IMR-90 (cell line): ENCODE results near the gene KATNAL2. TPM values are rescaled to one million over a fixed set of nuclear protein-coding genes. Genes with fewer than 3 reads are reported as not detected.

Experiments used
- ATAC-seq: fragments of 200-7000 bp; cut with Tn5 transposase; 2 replicates; pipeline ENCODE4 v1.9.1; 2020; ENCODE audit warnings: low read depth, mild to moderate bottlenecking, moderate library complexity
- BruUV-seq: library from RNA; stranded (reverse); fragments of 400-500 nt; replicated peaks from 2 replicates; lab custom pipeline; 2021; lab: Mats Ljungman, UMichigan
- CTCF ChIA-PET: fragments of 300-600 bp; formaldehyde crosslinking; extraction: SDS; loops from one replicate; lab custom pipeline; 2021; ENCODE audit warnings: antibody characterized with exemption; lab: Yijun Ruan, JAX
- POLR2A ChIA-PET: fragments of 300-600 bp; sonication (Branson Sonifier 250); formaldehyde crosslinking; loops from one replicate; lab custom pipeline; 2022; ENCODE audit warnings: antibody characterized with exemption; ENCODE audit not compliant: unreplicated experiment; lab: Charles Lee
- DNase-seq: peaks from one replicate; pipeline ENCODE4 v3.0.0; 2013
- H2AFZ ChIP-seq: replicated peaks from 2 replicates; pipeline ENCODE3; 2013; ENCODE audit warnings: low read length, mild to moderate bottlenecking; ENCODE audit not compliant: poor library complexity
- H2AK5ac ChIP-seq: 2 replicates; pipeline ENCODE4 v1.6.1; 2013; ENCODE audit warnings: low read depth, low read length, inconsistent platforms
- H2AK9ac ChIP-seq: replicated peaks from 2 replicates; pipeline ENCODE3; 2013; ENCODE audit warnings: mild to moderate bottlenecking, low read depth, low read length, moderate library complexity; ENCODE audit not compliant: poor library complexity
- H2BK120ac ChIP-seq: 2 replicates; pipeline ENCODE4 v1.6.1; 2013; ENCODE audit warnings: low read depth, low read length, inconsistent platforms
- H2BK15ac ChIP-seq: 3 replicates; pipeline ENCODE4 v1.6.1; 2013; ENCODE audit warnings: low read depth, low read length, inconsistent platforms
- H2BK20ac ChIP-seq: 2 replicates; pipeline ENCODE4 v1.6.1; 2013; ENCODE audit warnings: low read depth, mild to moderate bottlenecking, inconsistent platforms, low read length, moderate library complexity
- H2BK5ac ChIP-seq: 2 replicates; pipeline ENCODE4 v1.6.1; 2013; ENCODE audit warnings: mild to moderate bottlenecking, low read depth, low read length, inconsistent platforms; ENCODE audit not compliant: poor library complexity, severe bottlenecking
- H3K14ac ChIP-seq: replicated peaks from 2 replicates; pipeline ENCODE4 v1.6.1; 2013; ENCODE audit warnings: low read depth, low read length, inconsistent platforms
- H3K18ac ChIP-seq: 2 replicates; pipeline ENCODE4 v1.6.1; 2013; ENCODE audit warnings: low read depth, low read length, control low read depth
- H3K23ac ChIP-seq: 2 replicates; pipeline ENCODE4 v1.6.1; 2013; ENCODE audit warnings: low read depth, low read length, inconsistent platforms
- H3K27ac ChIP-seq: 2 replicates; pipeline ENCODE4 v1.5.1; 2013; ENCODE audit warnings: mild to moderate bottlenecking, control low read depth, low read length; ENCODE audit not compliant: insufficient read depth
- H3K27me3 ChIP-seq: 2 replicates; pipeline ENCODE4 v1.6.1; 2013; ENCODE audit warnings: low read length; ENCODE audit not compliant: control insufficient read depth, insufficient read depth
- H3K36me3 ChIP-seq: 2 replicates; pipeline ENCODE4 v1.6.1; 2013; ENCODE audit warnings: low read length, mixed read lengths; ENCODE audit not compliant: control insufficient read depth, insufficient read depth
- H3K4ac ChIP-seq: 2 replicates; pipeline ENCODE4 v1.6.1; 2013; ENCODE audit warnings: low read depth, low read length, inconsistent platforms
- H3K4me1 ChIP-seq: 2 replicates; pipeline ENCODE4 v1.6.1; 2013; ENCODE audit warnings: low read length, mixed read lengths; ENCODE audit not compliant: control insufficient read depth, insufficient read depth
- H3K4me2 ChIP-seq: 2 replicates; pipeline ENCODE4 v1.6.1; 2013; ENCODE audit warnings: low read depth, mild to moderate bottlenecking, control low read depth, low read length, moderate library complexity
- H3K4me3 ChIP-seq: 2 replicates; pipeline ENCODE4 v1.5.1; 2013; ENCODE audit warnings: low read depth, mild to moderate bottlenecking, control low read depth, low read length, moderate library complexity; ENCODE audit not compliant: insufficient read depth
- H3K56ac ChIP-seq: 2 replicates; pipeline ENCODE4 v1.6.1; 2013; ENCODE audit warnings: low read length, inconsistent platforms; ENCODE audit not compliant: insufficient read depth; ENCODE audit errors: extremely low read depth
- H3K79me1 ChIP-seq, 2 experiments: 2 replicates each; pipeline ENCODE4 v1.6.1; 2013; ENCODE audit warnings: low read length in 2 of 2, inconsistent platforms in 1 of 2, low read depth in 1 of 2
- H3K9ac ChIP-seq: 2 replicates; pipeline ENCODE4 v1.6.1; 2013; ENCODE audit warnings: low read depth, low read length, control low read depth
- H3K9me1 ChIP-seq: 2 replicates; pipeline ENCODE4 v1.6.1; 2013; ENCODE audit warnings: low read length, inconsistent platforms; ENCODE audit not compliant: insufficient read depth
- H3K9me3 ChIP-seq: 2 replicates; pipeline ENCODE4 v1.6.1; 2013; ENCODE audit warnings: low read length; ENCODE audit not compliant: control insufficient read depth, insufficient read depth
- H4K20me1 ChIP-seq: 2 replicates; pipeline ENCODE4 v1.6.1; 2013; ENCODE audit warnings: low read length, inconsistent platforms; ENCODE audit not compliant: insufficient read depth
- H4K5ac ChIP-seq: 2 replicates; pipeline ENCODE4 v1.6.1; 2013; ENCODE audit warnings: mild to moderate bottlenecking, low read depth, low read length, control low read depth
- H4K8ac ChIP-seq, 2 experiments: 2 replicates each; pipeline ENCODE4 v1.6.1; 2013; ENCODE audit warnings: low read depth in 2 of 2, low read length in 2 of 2, control low read depth in 1 of 2, inconsistent platforms in 1 of 2
- H4K91ac ChIP-seq: 2 replicates; pipeline ENCODE4 v1.6.1; 2013; ENCODE audit warnings: low read depth, low read length, inconsistent platforms; ENCODE audit not compliant: insufficient read depth
- CEBPB ChIP-seq: IDR thresholded peaks from 2 replicates; pipeline ENCODE4 v1.6.1; 2012; ENCODE audit warnings: low read depth, low read length, improper control_type of control experiment
- MAZ ChIP-seq: IDR thresholded peaks from 2 replicates; pipeline ENCODE4 v1.6.1; 2012; ENCODE audit warnings: low read depth, mild to moderate bottlenecking, low read length, improper control_type of control experiment, moderate library complexity, borderline replicate concordance
- MXI1 ChIP-seq: IDR thresholded peaks from 2 replicates; pipeline ENCODE4 v1.6.1; 2012; ENCODE audit warnings: low read depth, mild to moderate bottlenecking, low read length, moderate library complexity, borderline replicate concordance
- NFE2L2 ChIP-seq: fragments of 150-350 bp; IDR thresholded peaks from 2 replicates; pipeline ENCODE4 v1.6.1; 2016; ENCODE audit warnings: low read depth, mild to moderate bottlenecking, low read length
- whole genome bisulfite sequencing, 2 experiments: methylation state at CpG; one replicate each; pipeline versions ENCODE4 v1.1.5 to v1.1.7; 2013; ENCODE audit warnings: missing lambda C conversion rate in 2 of 2; ENCODE audit not compliant: insufficient read length in 1 of 2; ENCODE audit errors: extremely low coverage in 2 of 2; 5-methylcytosine and 5-hydroxymethylcytosine counted together
- dilution Hi-C: fragments of 300-500 bp; cut with HindIII; formaldehyde crosslinking; loops from one replicate; pipeline ENCODE4 v1.14.3; 2018; ENCODE audit warnings: low sequenced_read_pairs; ENCODE audit not compliant: unreplicated experiment
- in situ Hi-C: fragments of 300-500 bp; cut with MboI; formaldehyde crosslinking; loops from 3 replicates; pipeline ENCODE4 v1.14.3; 2019; ENCODE audit warnings: low sequenced_read_pairs, inconsistent platforms, mixed read lengths
- intact Hi-C: fragments of 100-400 bp; cut with micrococcal nuclease; formaldehyde crosslinking; loops from 2 replicates; pipeline ENCODE4 v1.10.0; 2022
- polyA plus RNA-seq, 3 experiments: library from polyadenylated mRNA; depleted of rRNA; stranded (reverse); fragments of >200 nt; gene quantifications; 2 replicates each; pipeline ENCODE4 v1.2.3, GENCODE V29; 2012; ENCODE audit warnings: low replicate concordance in 1 of 3
- total RNA-seq: library from RNA; depleted of rRNA; stranded (reverse); fragments of >200 nt; gene quantifications from 2 replicates; pipeline ENCODE4 v1.2.3, GENCODE V29; 2012

KATNAL2 gene
- total and polyA plus RNA-seq, 2 of the 4 experiments (the other 2 are of a cell fraction) = 0.90 to 2.3 TPM

DNA sequence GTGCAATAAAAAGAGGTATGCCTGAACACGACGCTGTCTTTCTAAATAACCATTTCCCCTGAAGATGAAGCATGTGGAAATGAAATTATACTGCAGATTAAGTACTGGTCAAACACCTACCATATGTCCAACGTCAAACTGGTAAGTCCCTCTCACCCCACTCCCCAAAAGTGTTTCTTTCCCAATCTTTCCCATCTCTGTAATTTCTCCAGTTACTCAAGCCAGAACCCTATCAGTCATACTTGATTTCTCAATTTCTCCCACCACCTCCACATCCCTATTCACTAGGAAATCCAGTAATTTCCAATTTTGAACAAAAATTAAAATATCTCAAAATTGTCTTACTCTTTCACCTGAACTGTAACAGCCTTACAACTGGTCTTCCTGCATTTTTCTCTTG, 203.7 kb downstream of the KATNAL2 start:
- H3K4me2 ChIP-seq = no peak overlapping the region
- H2AK9ac ChIP-seq = no peak overlapping the region
- in situ Hi-C loops (no loop called here), intact Hi-C loops (no loop called here), dilution Hi-C loops (no loop called here)
- no peak overlapping the region for H2AK5ac ChIP-seq
- H4K5ac ChIP-seq = no peak overlapping the region
- ATAC-seq (no peak), DNase-seq (no peak)
- no peak overlapping the region for H3K14ac ChIP-seq
- POLR2A ChIA-PET = no interaction called here
- H3K9me1 ChIP-seq = no peaks in the 10 kb centered on the region
- WGBS, 2 experiments = 100% methylated on average over 1 of the region's 3 CpGs; no CpG with 5 or more reads in 1 of the 2 experiments
- no peak overlapping the region for H2BK120ac ChIP-seq
- H3K9me3 ChIP-seq = no peaks in the 10 kb centered on the region
- H2AFZ ChIP-seq = no peak overlapping the region
- H3K18ac ChIP-seq = no peak overlapping the region
- H3K4me3 ChIP-seq = no peak overlapping the region
- no peaks in the 10 kb centered on the region for H3K4me1 ChIP-seq
- H4K8ac ChIP-seq = no peak overlapping the region
- no peak overlapping the region for H4K91ac ChIP-seq
- CTCF ChIA-PET = no interaction called here
- BruUV-seq = no TSS peak
- H3K4ac ChIP-seq = no peak overlapping the region
- H3K23ac ChIP-seq = no peak overlapping the region
- H3K79me1 ChIP-seq = peaks cover 6 to 9% of the 10 kb centered on the region in 2 experiments; a peak in 2 of 4 replicates
- no peak overlapping the region for H3K9ac ChIP-seq
- peaks cover 3% of the 10 kb centered on the region; the same call in 1 of the 2 replicates for H3K36me3 ChIP-seq
- H4K20me1 ChIP-seq = 0 out of 2 replicates have a peak, but pooled peaks cover 3% of the 10 kb centered on the region
- no peak overlapping the region for H3K56ac ChIP-seq
- TF ChIP-seq NFE2L2 (no peak), MAZ (no peak), CEBPB (no peak), MXI1 (no peak)
- no peak overlapping the region for H2BK5ac ChIP-seq
- no peaks in the 10 kb centered on the region for H3K27me3 ChIP-seq
- no peak overlapping the region for H2BK15ac ChIP-seq
- H2BK20ac ChIP-seq = no peak overlapping the region
- H3K27ac ChIP-seq = no peak overlapping the region
